GM06990 (cell line): ENCODE measurements around the gene CATSPERB.

Source experiments
- DNase-seq: peaks from one replicate; pipeline ENCODE4 v3.0.0-alpha.2; 2011; ENCODE audit not compliant: insufficient read length; ENCODE audit errors: extremely low read depth
- H3K27me3 ChIP-seq: replicated peaks from 2 replicates; pipeline ENCODE4 v1.6.0; 2011; ENCODE audit warnings: low read length; ENCODE audit not compliant: control insufficient read depth, insufficient read depth
- H3K36me3 ChIP-seq: 2 replicates; pipeline ENCODE4 v1.5.1; 2011; ENCODE audit warnings: low read length; ENCODE audit not compliant: control insufficient read depth, insufficient read depth
- H3K4me3 ChIP-seq: replicated peaks from 2 replicates; pipeline ENCODE4 v1.5.1; 2011; ENCODE audit warnings: low read depth, mild to moderate bottlenecking, control low read depth, low read length
- CTCF ChIP-seq: IDR thresholded peaks from 2 replicates; pipeline ENCODE4 v1.5.1; 2011; ENCODE audit warnings: low read length, control low read depth, mild to moderate bottlenecking, inconsistent platforms; ENCODE audit not compliant: insufficient read depth, poor library complexity, severe bottlenecking

The CATSPERB gene

GRCh38 chr14:91614187-91614586 lies 117.7 kb downstream of the CATSPERB start:
- no peak for DNase-seq
- TF ChIP-seq CTCF, result no peak
- Histone ChIP-seq H3K36me3 (no peaks in the 10 kb centered on the region), H3K4me3 (no peak overlapping the region), H3K27me3 (no peaks in the 10 kb centered on the region)

GRCh38 chr14:91613459-91614112 lies 118.3 kb downstream of the CATSPERB start:
- Histone ChIP-seq H3K27me3 (no peaks in the 10 kb centered on the region), H3K36me3 (no peaks in the 10 kb centered on the region)

GRCh38 chr14:91611528-91611927 lies 120.4 kb downstream of the CATSPERB start:
- TF ChIP-seq CTCF, result no peak
- Histone ChIP-seq H3K27me3 (no peaks in the 10 kb centered on the region; the same call in 1 of the 2 replicates), H3K4me3 (no peak overlapping the region), H3K36me3 (no peaks in the 10 kb centered on the region)
- no peak for DNase-seq

More at GRCh38 chr14:91613459-91614112, 118.3 kb downstream of the CATSPERB start:
- no peak for TF ChIP-seq CTCF
- no peak for DNase-seq
- no peak overlapping the region for H3K4me3 ChIP-seq

- no peak for DNase-seq
- Histone ChIP-seq H3K27me3 (no peaks in the 10 kb centered on the region; the same call in 1 of the 2 replicates), H3K36me3 (no peaks in the 10 kb centered on the region), H3K4me3 (no peak overlapping the region)
- TF ChIP-seq CTCF, result no peak
Measured at GRCh38 chr14:91609161-91609560, 122.7 kb downstream of the CATSPERB start.

- Histone ChIP-seq H3K27me3 (no peaks in the 10 kb centered on the region; the same call in 1 of the 2 replicates), H3K36me3 (no peaks in the 10 kb centered on the region), H3K4me3 (no peak overlapping the region)
- DNase-seq, result no peak
- TF ChIP-seq CTCF, result no peak
Measured at GRCh38 chr14:91607322-91608047, 124.4 kb downstream of the CATSPERB start.
